ENCODE data around the gene GPC5.

DNA sequence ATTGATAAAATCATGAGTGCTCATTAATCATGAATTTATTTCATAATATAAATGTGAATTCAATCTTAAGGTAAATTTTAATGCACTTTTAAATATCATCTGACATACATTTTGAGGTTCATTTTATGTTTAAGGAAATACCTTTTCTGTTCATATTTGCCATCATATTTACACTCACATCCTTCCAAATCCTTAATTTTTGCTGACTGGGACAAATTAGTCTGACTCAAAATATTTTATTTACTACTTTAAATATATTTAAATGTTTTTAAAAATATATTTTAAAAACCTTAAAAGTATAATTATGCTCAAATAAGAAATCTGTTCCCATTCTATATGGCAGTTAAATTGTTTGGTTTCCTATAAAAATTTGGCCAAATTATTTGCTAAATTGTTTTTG, 438.1 kb downstream of the GPC5 start:
- no peak for TF ChIP-seq POLR2A (IDR thresholded peaks at IDR 0.05)
- TF ChIP-seq, protein P1, sequence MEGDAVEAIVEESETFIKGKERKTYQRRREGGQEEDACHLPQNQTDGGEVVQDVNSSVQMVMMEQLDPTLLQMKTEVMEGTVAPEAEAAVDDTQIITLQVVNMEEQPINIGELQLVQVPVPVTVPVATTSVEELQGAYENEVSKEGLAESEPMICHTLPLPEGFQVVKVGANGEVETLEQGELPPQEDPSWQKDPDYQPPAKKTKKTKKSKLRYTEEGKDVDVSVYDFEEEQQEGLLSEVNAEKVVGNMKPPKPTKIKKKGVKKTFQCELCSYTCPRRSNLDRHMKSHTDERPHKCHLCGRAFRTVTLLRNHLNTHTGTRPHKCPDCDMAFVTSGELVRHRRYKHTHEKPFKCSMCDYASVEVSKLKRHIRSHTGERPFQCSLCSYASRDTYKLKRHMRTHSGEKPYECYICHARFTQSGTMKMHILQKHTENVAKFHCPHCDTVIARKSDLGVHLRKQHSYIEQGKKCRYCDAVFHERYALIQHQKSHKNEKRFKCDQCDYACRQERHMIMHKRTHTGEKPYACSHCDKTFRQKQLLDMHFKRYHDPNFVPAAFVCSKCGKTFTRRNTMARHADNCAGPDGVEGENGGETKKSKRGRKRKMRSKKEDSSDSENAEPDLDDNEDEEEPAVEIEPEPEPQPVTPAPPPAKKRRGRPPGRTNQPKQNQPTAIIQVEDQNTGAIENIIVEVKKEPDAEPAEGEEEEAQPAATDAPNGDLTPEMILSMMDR (IDR thresholded peaks at IDR 0.05) = no peak

Measured in uterus (tissue), 2 donors.